Esophagus muscularis mucosa (tissue), 4 donors: ENCODE data around the gene CYYR1.

Experiments
- CTCF ChIP-seq, 3 experiments: fragments of 200-600 bp in 2 of 3; fragments of 450-650 bp in 1 of 3; sonication (generic) in 2 of 3; IDR thresholded peaks; one replicate each; pipeline ENCODE4 v1.5.1; 2017 to 2019; ENCODE audit warnings: antibody characterized with exemption in 3 of 3, mild to moderate bottlenecking in 2 of 3, moderate library complexity in 1 of 3
- EP300 ChIP-seq: sonication (generic); formaldehyde crosslinking; IDR thresholded peaks from one replicate; pipeline ENCODE4 v1.6.1; 2017; ENCODE audit warnings: antibody characterized with exemption
- POLR2A ChIP-seq: fragments of 450-650 bp; IDR thresholded peaks from one replicate; pipeline ENCODE4 v1.6.1; 2017; ENCODE audit warnings: antibody characterized with exemption, moderate library complexity, mild to moderate bottlenecking, low read depth

DNA sequence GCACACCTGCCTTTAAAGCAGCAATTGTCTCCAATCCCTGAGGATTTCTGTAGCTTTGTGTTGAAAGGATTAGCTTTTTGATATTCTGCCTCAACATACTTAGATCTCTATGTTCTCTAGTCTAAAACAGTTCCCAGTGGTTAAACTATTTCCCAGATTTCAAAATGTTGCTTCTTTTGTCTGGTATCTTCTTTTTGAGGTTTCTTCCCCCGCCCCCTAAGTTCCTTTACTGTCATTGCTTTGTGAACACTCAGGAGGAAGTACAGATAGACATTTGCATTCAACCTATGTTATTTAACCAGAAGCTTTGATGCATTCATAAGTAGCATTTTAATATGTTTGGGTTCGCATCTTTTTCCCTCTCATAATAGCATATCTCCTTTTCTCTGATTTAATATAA is 33.5 kb downstream of the CYYR1 start:
- TF ChIP-seq EP300: no peak
- no peak for TF ChIP-seq CTCF (IDR thresholded peaks at IDR 0.05)
- no peak for TF ChIP-seq POLR2A
